ENCODE measurements around the gene PTCH2.

- no peak for TF ChIP-seq ATF2 (tag by site-specific recombination; IDR thresholded peaks at IDR 0.05; ENCODE audit: low read depth)
- no peak for TF ChIP-seq CTCF (tag by site-specific recombination; IDR thresholded peaks at IDR 0.05)
- TF ChIP-seq ZFP3 (tag by site-specific recombination; IDR thresholded peaks at IDR 0.05; ENCODE audit: low read depth): no peak
- TF ChIP-seq ZBTB11 (tag by site-specific recombination; conservative IDR thresholded peaks at IDR 0.05; ENCODE audit: low read depth): no peak
- TF ChIP-seq PRDM4 (tag by site-specific recombination; IDR thresholded peaks at IDR 0.05): no peak
- TF ChIP-seq BCL11A (tag by site-specific recombination; IDR thresholded peaks at IDR 0.05; ENCODE audit: low read depth): no peak
- no peak for TF ChIP-seq ZNF266 (tag by site-specific recombination; IDR thresholded peaks at IDR 0.05; ENCODE audit: low read depth)
- no peak for TF ChIP-seq REST (tag by site-specific recombination; IDR thresholded peaks at IDR 0.05)
- no peak for TF ChIP-seq ZNF169 (tag by site-specific recombination; IDR thresholded peaks at IDR 0.05)
- no peak for TF ChIP-seq ZNF175 (tag by site-specific recombination; IDR thresholded peaks at IDR 0.05)
- TF ChIP-seq ZSCAN5A (tag by site-specific recombination; IDR thresholded peaks at IDR 0.05): no peak
- TF ChIP-seq ZNF37A (tag by site-specific recombination; IDR thresholded peaks at IDR 0.05): no peak
Measured at GRCh38 chr1:44851308-44851707, 8.3 kb upstream of the PTCH2 start.

Data from HEK293 (cell line).